Smooth muscle cell (in vitro differentiated cells): ENCODE results near the gene ZFP36L1. TPM values are rescaled to one million over a fixed set of nuclear protein-coding genes. Genes with fewer than 3 reads are reported as not detected.
A peak's percentile ranks its signal among the peaks of the same experiment; 100 is the strongest.

Experiments used
- DNase-seq: peaks from one replicate; lab custom pipeline; 2025; ENCODE audit not compliant: unreplicated experiment; lab: John Stamatoyannopoulos, UW
- H2AFZ ChIP-seq: fragments of 200-600 bp; sonication (generic); 2 replicates; pipeline ENCODE4 v1.6.0; 2016; ENCODE audit warnings: antibody characterized with exemption, low read depth, mild to moderate bottlenecking
- H3F3A ChIP-seq: fragments of 200-600 bp; sonication (generic); 2 replicates; pipeline ENCODE4 v1.6.0; 2017; ENCODE audit warnings: antibody characterized with exemption, low read depth
- H3K27ac ChIP-seq: fragments of 200-600 bp; sonication (generic); 2 replicates; pipeline ENCODE4 v1.5.1; 2016; ENCODE audit warnings: low read depth, mild to moderate bottlenecking
- H3K27me3 ChIP-seq: fragments of 200-600 bp; sonication (generic); 2 replicates; pipeline ENCODE4 v1.6.1; 2016; ENCODE audit warnings: low read depth, mild to moderate bottlenecking
- H3K36me3 ChIP-seq: fragments of 200-600 bp; sonication (generic); 2 replicates; pipeline ENCODE4 v1.5.1; 2016; ENCODE audit warnings: low read depth
- H3K4me1 ChIP-seq: fragments of 200-600 bp; sonication (generic); 2 replicates; pipeline ENCODE4 v1.5.1; 2016; ENCODE audit warnings: low read depth
- H3K4me2 ChIP-seq: fragments of 200-600 bp; sonication (generic); 2 replicates; pipeline ENCODE4 v1.6.0; 2016; ENCODE audit warnings: mild to moderate bottlenecking
- H3K4me3 ChIP-seq: fragments of 200-600 bp; sonication (generic); 2 replicates; pipeline ENCODE4 v1.5.1; 2016; ENCODE audit warnings: mild to moderate bottlenecking
- H3K79me2 ChIP-seq: fragments of 200-600 bp; sonication (generic); 2 replicates; pipeline ENCODE4 v1.6.0; 2016; ENCODE audit warnings: low read depth, mild to moderate bottlenecking
- H3K9ac ChIP-seq: fragments of 200-600 bp; sonication (generic); 2 replicates; pipeline ENCODE4 v1.6.0; 2016; ENCODE audit warnings: low read depth
- H3K9me3 ChIP-seq: fragments of 200-600 bp; sonication (generic); replicated peaks from 2 replicates; pipeline ENCODE4 v1.5.1; 2016; ENCODE audit warnings: low read depth
- H4K20me1 ChIP-seq: fragments of 200-600 bp; sonication (generic); 2 replicates; pipeline ENCODE4 v1.6.0; 2016; ENCODE audit warnings: low read depth
- WGBS: methylation state at CpG from one replicate; pipeline ENCODE4 v1.1.7; 2016; ENCODE audit warnings: low lambda C conversion rate; 5-methylcytosine and 5-hydroxymethylcytosine counted together
- polyA plus RNA-seq: library from polyadenylated mRNA; unstranded; fragments of >200 nt; fragmentation: Nextera tagmentation; extraction: Ambion mirVana; gene quantifications from 2 replicates; pipeline ENCODE4 v1.2.1, GENCODE V29; 2016
- total RNA-seq: library from RNA; depleted of rRNA; stranded (reverse); fragments of >200 nt; gene quantifications from 2 replicates; pipeline ENCODE4 v1.2.3, GENCODE V29; 2014
- TF ChIP-seq, protein P1 (sequence below): fragments of 200-600 bp; sonication (generic); IDR thresholded peaks from 2 replicates; pipeline ENCODE4 v1.5.1; 2017; ENCODE audit warnings: borderline replicate concordance, mild to moderate bottlenecking, antibody characterized with exemption; ENCODE audit not compliant: insufficient read depth, poor library complexity, severe bottlenecking

The ZFP36L1 gene
- total and polyA plus RNA-seq, 2 experiments from 2014 or later, result 166 to 418 TPM

DNA sequence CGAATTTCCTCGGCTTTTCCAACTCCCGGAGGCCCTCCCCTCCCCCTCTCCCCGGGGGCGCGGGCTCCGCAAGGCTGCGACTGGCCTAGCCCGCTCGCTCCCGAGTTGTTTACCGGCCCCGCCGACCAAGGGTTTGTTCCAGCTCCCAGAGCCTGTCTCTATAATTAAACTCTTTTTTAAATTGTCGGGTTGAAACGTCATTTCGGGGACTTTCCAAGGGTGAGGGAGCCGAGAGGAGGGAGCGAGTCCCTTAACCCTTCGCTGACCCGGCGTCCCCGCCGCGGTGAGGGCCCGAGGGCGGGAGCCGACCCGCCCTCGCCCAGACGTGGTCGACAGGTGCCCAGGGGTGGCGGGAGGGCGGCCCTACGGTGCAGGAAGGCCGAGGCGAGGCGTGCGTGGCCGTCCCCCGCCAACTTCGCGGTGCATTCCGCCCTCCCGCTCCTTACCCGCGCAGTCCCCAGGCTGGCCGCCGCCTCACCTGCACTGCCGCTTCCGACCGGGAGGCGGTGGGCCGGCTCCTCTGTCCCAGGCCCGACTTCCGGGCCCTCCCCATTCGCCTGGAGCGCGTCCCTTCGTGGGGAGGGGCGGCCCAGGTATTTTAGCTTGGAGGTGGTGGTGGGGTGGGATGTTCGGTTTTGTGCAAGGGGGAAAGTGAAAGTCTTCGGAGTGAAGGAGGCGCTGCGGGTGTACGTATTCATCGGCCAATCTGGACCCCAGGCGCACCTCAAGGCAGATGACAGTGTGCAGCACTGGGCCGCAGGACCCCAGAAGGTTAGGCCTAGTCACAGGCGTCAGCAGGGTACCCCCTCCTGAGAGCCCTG lies 2.9 kb upstream of the ZFP36L1 start:
- peak; percentile 71 for DNase-seq
- peak overlapping the region; percentile 97 for H3K4me3 ChIP-seq
- peak overlapping the region; percentile 99 for H3K27ac ChIP-seq
- H2AFZ ChIP-seq, result no peak overlapping the region
- H3K79me2 ChIP-seq, result peaks cover 22% of the 10 kb centered on the region
- peak overlapping the region; percentile 100 for H3K9ac ChIP-seq
- H4K20me1 ChIP-seq, result peaks cover 21% of the 10 kb centered on the region
- peaks cover 20% of the 10 kb centered on the region for H3K4me1 ChIP-seq
- no peaks in the 10 kb centered on the region for H3K9me3 ChIP-seq
- H3F3A ChIP-seq, result peaks cover 43% of the 10 kb centered on the region
- 2% methylated on average over 48 of the region's 70 CpGs for WGBS
- no peaks in the 10 kb centered on the region for H3K36me3 ChIP-seq
- H3K27me3 ChIP-seq, result no peaks in the 10 kb centered on the region
- TF ChIP-seq, protein P1, sequence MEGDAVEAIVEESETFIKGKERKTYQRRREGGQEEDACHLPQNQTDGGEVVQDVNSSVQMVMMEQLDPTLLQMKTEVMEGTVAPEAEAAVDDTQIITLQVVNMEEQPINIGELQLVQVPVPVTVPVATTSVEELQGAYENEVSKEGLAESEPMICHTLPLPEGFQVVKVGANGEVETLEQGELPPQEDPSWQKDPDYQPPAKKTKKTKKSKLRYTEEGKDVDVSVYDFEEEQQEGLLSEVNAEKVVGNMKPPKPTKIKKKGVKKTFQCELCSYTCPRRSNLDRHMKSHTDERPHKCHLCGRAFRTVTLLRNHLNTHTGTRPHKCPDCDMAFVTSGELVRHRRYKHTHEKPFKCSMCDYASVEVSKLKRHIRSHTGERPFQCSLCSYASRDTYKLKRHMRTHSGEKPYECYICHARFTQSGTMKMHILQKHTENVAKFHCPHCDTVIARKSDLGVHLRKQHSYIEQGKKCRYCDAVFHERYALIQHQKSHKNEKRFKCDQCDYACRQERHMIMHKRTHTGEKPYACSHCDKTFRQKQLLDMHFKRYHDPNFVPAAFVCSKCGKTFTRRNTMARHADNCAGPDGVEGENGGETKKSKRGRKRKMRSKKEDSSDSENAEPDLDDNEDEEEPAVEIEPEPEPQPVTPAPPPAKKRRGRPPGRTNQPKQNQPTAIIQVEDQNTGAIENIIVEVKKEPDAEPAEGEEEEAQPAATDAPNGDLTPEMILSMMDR, result peak; percentile 60
- H3K4me2 ChIP-seq, result peak overlapping the region; percentile 91

DNA sequence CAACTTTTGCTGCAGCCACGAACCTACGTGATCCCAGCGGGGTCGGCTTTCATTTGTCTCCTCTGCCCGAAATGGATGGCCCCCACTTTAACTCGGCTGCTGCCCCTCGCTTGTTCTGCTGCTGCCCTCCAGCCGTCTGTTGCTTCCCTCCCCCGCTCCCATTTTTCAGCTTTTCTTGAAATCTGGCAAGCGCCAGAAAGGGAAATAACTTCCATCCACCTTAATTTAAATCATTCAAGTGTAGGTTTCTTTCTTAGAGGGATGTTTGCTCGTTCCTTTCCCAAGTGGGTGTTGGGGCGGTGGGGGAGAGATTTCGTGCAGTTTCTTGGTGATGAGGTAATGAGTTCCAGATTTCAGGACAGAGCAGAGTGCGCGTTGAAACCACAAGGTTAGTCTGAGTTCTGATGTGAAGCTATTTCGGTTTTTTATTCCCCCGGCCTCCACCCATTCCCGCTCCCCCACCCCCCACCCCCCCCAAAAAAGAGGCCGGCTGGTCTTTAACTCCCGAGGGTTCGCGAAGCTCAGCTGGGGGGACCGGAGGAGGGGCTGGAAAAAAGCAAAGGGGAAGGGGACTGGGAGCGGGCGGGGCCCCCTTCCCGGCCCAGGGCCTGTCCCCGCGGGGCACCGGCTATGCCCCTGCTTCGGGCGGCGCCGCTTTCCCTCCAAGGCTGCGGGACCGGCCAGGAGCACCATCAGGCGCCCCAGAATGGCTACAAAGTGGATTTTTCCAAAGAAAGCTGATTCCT lies 2.2 kb upstream of the ZFP36L1 start:
- Histone ChIP-seq H3K4me2 (peak overlapping the region; percentile 91), H3K4me3 (peak overlapping the region; percentile 97), H2AFZ (no peak overlapping the region), H3K36me3 (no peaks in the 10 kb centered on the region), H3K9me3 (no peaks in the 10 kb centered on the region), H3K27me3 (no peaks in the 10 kb centered on the region), H3K27ac (peak overlapping the region; percentile 99), H3K9ac (peak overlapping the region; percentile 100), H4K20me1 (peaks cover 29% of the 10 kb centered on the region), H3F3A (peaks cover 48% of the 10 kb centered on the region), H3K79me2 (peaks cover 30% of the 10 kb centered on the region), H3K4me1 (peaks cover 20% of the 10 kb centered on the region)
- TF ChIP-seq, protein P1, result no peak
- WGBS, result under 1% methylated on average over 19 of the region's 36 CpGs
- DNase-seq, result no peak

DNA sequence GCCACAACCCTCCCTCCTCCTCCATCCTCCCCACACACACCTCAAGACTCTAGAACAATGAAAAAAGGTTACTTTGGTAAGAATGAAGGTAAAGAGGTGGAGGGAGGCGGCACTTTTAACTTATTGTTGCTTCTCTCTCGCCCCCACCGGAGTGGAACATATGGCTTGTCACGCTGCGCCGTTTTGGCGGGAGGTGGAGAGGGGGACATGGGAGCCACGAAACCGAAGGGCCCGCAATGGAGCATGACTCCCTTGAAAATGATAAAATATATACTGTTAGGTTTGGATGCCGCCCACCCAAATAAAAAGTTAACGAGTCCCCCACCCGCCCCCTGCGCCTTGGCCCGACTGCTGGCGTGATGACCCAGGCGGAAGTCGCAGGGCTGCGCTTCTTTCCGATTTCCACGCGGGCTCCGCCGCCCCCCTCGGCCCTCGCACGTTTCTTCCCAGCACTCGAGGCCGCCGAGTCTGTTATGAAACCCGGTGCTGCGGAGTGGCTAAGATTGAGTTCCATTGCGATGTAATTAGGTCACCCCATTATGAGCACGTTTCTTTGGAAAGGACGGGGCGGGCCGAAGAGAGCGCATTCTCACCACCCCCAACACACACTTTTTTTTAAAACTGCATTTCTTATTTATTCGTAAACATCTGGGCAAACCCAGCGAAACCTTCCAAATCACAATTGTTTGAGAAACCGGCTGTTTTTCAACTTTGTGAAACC lies 1.4 kb upstream of the ZFP36L1 start:
- H3K9ac ChIP-seq, result peak overlapping the region; percentile 100
- H3K4me2 ChIP-seq, result peak overlapping the region; percentile 91
- peak overlapping the region; percentile 99 for H3K27ac ChIP-seq
- DNase-seq, result peak; percentile 62
- H3K79me2 ChIP-seq, result peaks cover 37% of the 10 kb centered on the region
- TF ChIP-seq, protein P1, result no peak
- H3K27me3 ChIP-seq, result no peaks in the 10 kb centered on the region
- H3K9me3 ChIP-seq, result no peaks in the 10 kb centered on the region
- H3K36me3 ChIP-seq, result no peaks in the 10 kb centered on the region
- peak overlapping the region; percentile 97 for H3K4me3 ChIP-seq
- under 1% methylated on average over 41 of the region's 41 CpGs for WGBS
- H4K20me1 ChIP-seq, result peaks cover 36% of the 10 kb centered on the region
- H3K4me1 ChIP-seq, result peaks cover 25% of the 10 kb centered on the region
- no peak overlapping the region for H2AFZ ChIP-seq
- H3F3A ChIP-seq, result peaks cover 50% of the 10 kb centered on the region
